ENCODE measurements around the gene CHD6.

CHD6 gene

GRCh38 chr20:41587523-41587922, 30.7 kb downstream of the CHD6 start:
- DNase-seq (ENCODE audit: low spot score), result no peak

GRCh38 chr20:41586772-41587171, 31.4 kb downstream of the CHD6 start:
- no peak for DNase-seq (ENCODE audit: low spot score)

GRCh38 chr20:41580350-41580749, 37.8 kb downstream of the CHD6 start:
- DNase-seq (ENCODE audit: low spot score), result no peak

GRCh38 chr20:41577129-41578009, 40.8 kb downstream of the CHD6 start:
- no peak for DNase-seq (ENCODE audit: low spot score)

GRCh38 chr20:41575412-41575811, 42.8 kb downstream of the CHD6 start:
- DNase-seq (ENCODE audit: low spot score), result no peak

GRCh38 chr20:41574802-41575389, 43.3 kb downstream of the CHD6 start:
- no peak for DNase-seq (ENCODE audit: low spot score)

- no peak for DNase-seq (ENCODE audit: low spot score)
These were observed 44.2 kb downstream of the CHD6 start for GRCh38 chr20:41573955-41574354.

GRCh38 chr20:41572010-41572572, 46.1 kb downstream of the CHD6 start:
- no peak for DNase-seq (ENCODE audit: low spot score)

GRCh38 chr20:41571006-41571405, 47.2 kb downstream of the CHD6 start:
- no peak for DNase-seq (ENCODE audit: low spot score)

- DNase-seq (ENCODE audit: low spot score), result no peak
These were observed 47.6 kb downstream of the CHD6 start for GRCh38 chr20:41570557-41570956.

- no peak for DNase-seq (ENCODE audit: low spot score)
These were observed 50.6 kb downstream of the CHD6 start for GRCh38 chr20:41567615-41568014.

GRCh38 chr20:41566896-41567527, 51.2 kb downstream of the CHD6 start:
- no peak for DNase-seq (ENCODE audit: low spot score)

GRCh38 chr20:41563087-41563486, 55.1 kb downstream of the CHD6 start:
- DNase-seq (ENCODE audit: low spot score), result no peak

GRCh38 chr20:41560970-41561369, 57.2 kb downstream of the CHD6 start:
- no peak for DNase-seq (ENCODE audit: low spot score)

- no peak for DNase-seq (ENCODE audit: low spot score)
These were observed 58.5 kb downstream of the CHD6 start for GRCh38 chr20:41559658-41560057.

GRCh38 chr20:41553142-41553879, 64.9 kb downstream of the CHD6 start:
- no peak for DNase-seq (ENCODE audit: low spot score)

GRCh38 chr20:41552295-41553068, 65.7 kb downstream of the CHD6 start:
- no peak for DNase-seq (ENCODE audit: low spot score)

GRCh38 chr20:41551011-41551705, 67.0 kb downstream of the CHD6 start:
- DNase-seq (ENCODE audit: low spot score), result no peak

- no peak for DNase-seq (ENCODE audit: low spot score)
These were observed 71.0 kb downstream of the CHD6 start for GRCh38 chr20:41547221-41547620.

GRCh38 chr20:41546535-41546934, 71.6 kb downstream of the CHD6 start:
- DNase-seq (ENCODE audit: low spot score), result no peak

- no peak for DNase-seq (ENCODE audit: low spot score)
These were observed 73.7 kb downstream of the CHD6 start for GRCh38 chr20:41544472-41544871.

Measured in CD4-positive, alpha-beta T cell treated with Interleukin-2 at 100 ng/mL for 4 hours (primary cell).